ENCODE results near the gene LGALS3BP. TPM values are rescaled to one million over a fixed set of nuclear protein-coding genes. Genes with fewer than 3 reads are reported as not detected.

Gene LGALS3BP
- total RNA-seq, 1 experiment from 2014 or later: 57.9 TPM

DNA sequence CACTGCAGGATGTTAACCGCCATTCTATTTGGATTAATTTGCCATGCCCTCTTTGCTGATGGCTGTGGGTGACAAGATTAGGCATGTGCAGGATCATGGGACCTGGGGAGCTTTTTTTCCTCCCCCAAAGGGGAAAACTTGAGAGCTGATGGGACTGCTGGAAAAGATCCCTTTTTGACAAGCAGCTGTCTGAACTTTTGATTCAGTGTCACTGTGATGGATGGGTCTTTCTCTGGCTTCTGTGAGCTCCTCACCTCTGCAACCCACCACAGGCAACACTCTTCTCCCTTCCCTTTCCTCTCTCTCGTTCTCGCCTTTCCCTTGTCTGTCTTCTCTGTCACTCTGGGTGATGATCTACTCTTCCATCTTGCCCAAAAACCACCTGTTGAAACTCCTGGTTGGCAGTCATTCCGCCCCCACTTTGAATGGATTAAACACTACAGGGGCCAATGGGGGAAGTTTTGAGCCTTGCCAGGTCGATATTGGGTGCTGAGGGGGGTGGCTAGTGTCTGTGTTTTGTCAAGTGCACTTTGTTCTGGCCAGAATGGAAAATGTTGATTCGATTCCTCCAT, 32.9 kb upstream of the LGALS3BP start:
- H3K4me1 Mint-ChIP-seq: peaks cover 16% of the 10 kb centered on the region
- CTCF ChIA-PET: no interaction called here
- no peak overlapping the region for H3K27ac Mint-ChIP-seq
- peaks cover 70% of the 10 kb centered on the region for H3K27me3 Mint-ChIP-seq (ENCODE audit: low read depth)
- no peak overlapping the region for H3K4me3 Mint-ChIP-seq
- POLR2A ChIA-PET: no interaction called here
- H3K36me3 Mint-ChIP-seq: peaks cover 26% of the 10 kb centered on the region
- ATAC-seq: no peak
- TF ChIP-seq, protein P1, sequence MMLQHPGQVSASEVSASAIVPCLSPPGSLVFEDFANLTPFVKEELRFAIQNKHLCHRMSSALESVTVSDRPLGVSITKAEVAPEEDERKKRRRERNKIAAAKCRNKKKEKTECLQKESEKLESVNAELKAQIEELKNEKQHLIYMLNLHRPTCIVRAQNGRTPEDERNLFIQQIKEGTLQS (CRISPR knock-in tag; conservative IDR thresholded peaks at IDR 0.05): no peak
- TF ChIP-seq JUN (CRISPR knock-in tag; IDR thresholded peaks at IDR 0.05): no peak
- TF ChIP-seq, protein P2, sequence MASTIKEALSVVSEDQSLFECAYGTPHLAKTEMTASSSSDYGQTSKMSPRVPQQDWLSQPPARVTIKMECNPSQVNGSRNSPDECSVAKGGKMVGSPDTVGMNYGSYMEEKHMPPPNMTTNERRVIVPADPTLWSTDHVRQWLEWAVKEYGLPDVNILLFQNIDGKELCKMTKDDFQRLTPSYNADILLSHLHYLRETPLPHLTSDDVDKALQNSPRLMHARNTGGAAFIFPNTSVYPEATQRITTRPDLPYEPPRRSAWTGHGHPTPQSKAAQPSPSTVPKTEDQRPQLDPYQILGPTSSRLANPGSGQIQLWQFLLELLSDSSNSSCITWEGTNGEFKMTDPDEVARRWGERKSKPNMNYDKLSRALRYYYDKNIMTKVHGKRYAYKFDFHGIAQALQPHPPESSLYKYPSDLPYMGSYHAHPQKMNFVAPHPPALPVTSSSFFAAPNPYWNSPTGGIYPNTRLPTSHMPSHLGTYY (CRISPR knock-in tag; IDR thresholded peaks at IDR 0.05): no peak
- TF ChIP-seq RORB (CRISPR knock-in tag; IDR thresholded peaks at IDR 0.05): no peak
- TF ChIP-seq TEAD4 (CRISPR knock-in tag; IDR thresholded peaks at IDR 0.05): no peak
- TF ChIP-seq RELA (CRISPR knock-in tag; IDR thresholded peaks at IDR 0.05; ENCODE audit: borderline replicate concordance): no peak
- TF ChIP-seq ZNF317 (CRISPR knock-in tag; IDR thresholded peaks at IDR 0.05; ENCODE audit: borderline replicate concordance, low read depth): no peak
- TF ChIP-seq, protein P3, sequence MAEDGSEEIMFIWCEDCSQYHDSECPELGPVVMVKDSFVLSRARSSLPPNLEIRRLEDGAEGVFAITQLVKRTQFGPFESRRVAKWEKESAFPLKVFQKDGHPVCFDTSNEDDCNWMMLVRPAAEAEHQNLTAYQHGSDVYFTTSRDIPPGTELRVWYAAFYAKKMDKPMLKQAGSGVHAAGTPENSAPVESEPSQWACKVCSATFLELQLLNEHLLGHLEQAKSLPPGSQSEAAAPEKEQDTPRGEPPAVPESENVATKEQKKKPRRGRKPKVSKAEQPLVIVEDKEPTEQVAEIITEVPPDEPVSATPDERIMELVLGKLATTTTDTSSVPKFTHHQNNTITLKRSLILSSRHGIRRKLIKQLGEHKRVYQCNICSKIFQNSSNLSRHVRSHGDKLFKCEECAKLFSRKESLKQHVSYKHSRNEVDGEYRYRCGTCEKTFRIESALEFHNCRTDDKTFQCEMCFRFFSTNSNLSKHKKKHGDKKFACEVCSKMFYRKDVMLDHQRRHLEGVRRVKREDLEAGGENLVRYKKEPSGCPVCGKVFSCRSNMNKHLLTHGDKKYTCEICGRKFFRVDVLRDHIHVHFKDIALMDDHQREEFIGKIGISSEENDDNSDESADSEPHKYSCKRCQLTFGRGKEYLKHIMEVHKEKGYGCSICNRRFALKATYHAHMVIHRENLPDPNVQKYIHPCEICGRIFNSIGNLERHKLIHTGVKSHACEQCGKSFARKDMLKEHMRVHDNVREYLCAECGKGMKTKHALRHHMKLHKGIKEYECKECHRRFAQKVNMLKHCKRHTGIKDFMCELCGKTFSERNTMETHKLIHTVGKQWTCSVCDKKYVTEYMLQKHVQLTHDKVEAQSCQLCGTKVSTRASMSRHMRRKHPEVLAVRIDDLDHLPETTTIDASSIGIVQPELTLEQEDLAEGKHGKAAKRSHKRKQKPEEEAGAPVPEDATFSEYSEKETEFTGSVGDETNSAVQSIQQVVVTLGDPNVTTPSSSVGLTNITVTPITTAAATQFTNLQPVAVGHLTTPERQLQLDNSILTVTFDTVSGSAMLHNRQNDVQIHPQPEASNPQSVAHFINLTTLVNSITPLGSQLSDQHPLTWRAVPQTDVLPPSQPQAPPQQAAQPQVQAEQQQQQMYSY (CRISPR knock-in tag; IDR thresholded peaks at IDR 0.05): no peak
- TF ChIP-seq CBFB (CRISPR knock-in tag; IDR thresholded peaks at IDR 0.05; ENCODE audit: low read depth): no peak
- no peak for TF ChIP-seq NFE2L1 (CRISPR knock-in tag; IDR thresholded peaks at IDR 0.05)
- TF ChIP-seq EMX1 (CRISPR knock-in tag; IDR thresholded peaks at IDR 0.05): no peak
- no peak for TF ChIP-seq ETV6 (CRISPR knock-in tag; IDR thresholded peaks at IDR 0.05)
- no peak for TF ChIP-seq NR1H2 (CRISPR knock-in tag; IDR thresholded peaks at IDR 0.05)
- TF ChIP-seq MYBL2 (CRISPR knock-in tag; IDR thresholded peaks at IDR 0.05): no peak
- no peak for TF ChIP-seq HMGA2 (CRISPR knock-in tag; IDR thresholded peaks at IDR 0.05)
- peaks cover 54% of the 10 kb centered on the region for H3K9me3 Mint-ChIP-seq
- no peak for DNase-seq (ENCODE audit: low spot score)

DNA sequence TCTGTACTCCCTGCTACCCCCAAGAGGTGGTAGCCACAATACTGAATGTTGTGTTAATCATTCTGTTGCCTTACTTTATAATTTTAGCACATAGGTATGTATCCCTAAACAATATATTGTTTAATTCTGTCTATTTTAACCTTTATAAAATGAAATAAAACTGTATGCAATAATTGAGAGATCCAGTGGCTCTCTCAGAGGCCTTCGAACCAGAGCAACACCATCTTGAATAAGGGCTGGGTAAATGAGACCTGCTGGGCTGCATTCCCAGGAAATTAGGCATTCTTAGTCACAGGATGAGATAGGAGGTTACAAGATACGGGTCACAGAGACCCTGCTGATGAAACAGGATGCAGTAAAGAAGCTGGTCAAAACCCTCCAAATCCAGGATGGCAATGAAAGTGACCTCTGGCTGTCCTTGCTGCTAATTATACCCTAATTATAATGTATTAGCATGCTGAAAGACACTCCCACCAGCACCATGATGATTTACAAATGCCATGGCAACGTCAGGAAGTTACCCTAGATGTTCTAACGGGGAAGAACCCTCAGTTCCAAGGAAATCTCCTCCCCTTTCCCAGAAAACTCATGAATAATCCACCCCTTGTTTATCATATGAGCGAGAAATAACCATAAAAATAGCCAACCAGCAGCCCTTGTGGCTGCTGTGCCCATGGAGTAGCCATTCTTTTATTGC, 31.9 kb upstream of the LGALS3BP start:
- ChIA-PET CTCF (no interaction called here), POLR2A (no interaction called here)
- Mint-ChIP-seq H3K4me1 (peaks cover 22% of the 10 kb centered on the region), H3K27me3 (ENCODE audit: low read depth) (peaks cover 74% of the 10 kb centered on the region), H3K9me3 (peaks cover 45% of the 10 kb centered on the region), H3K4me3 (no peak overlapping the region), H3K36me3 (peaks cover 23% of the 10 kb centered on the region), H3K27ac (no peak overlapping the region)
- ATAC-seq (no peak), DNase-seq (ENCODE audit: low spot score) (no peak)
- TF ChIP-seq ZNF416 (CRISPR knock-in tag; IDR thresholded peaks at IDR 0.05) (no peak), ELF4 (CRISPR knock-in tag; IDR thresholded peaks at IDR 0.05; ENCODE audit: low read depth) (no peak), HMGA2 (CRISPR knock-in tag; IDR thresholded peaks at IDR 0.05) (no peak), ZNF396 (CRISPR knock-in tag; IDR thresholded peaks at IDR 0.05; ENCODE audit: borderline replicate concordance) (no peak), NFYB (CRISPR knock-in tag; conservative IDR thresholded peaks at IDR 0.05; ENCODE audit: low read depth) (no peak), CBFB (CRISPR knock-in tag; IDR thresholded peaks at IDR 0.05; ENCODE audit: low read depth) (no peak), FOXK1 (CRISPR knock-in tag; IDR thresholded peaks at IDR 0.05) (no peak), CREM (CRISPR knock-in tag; IDR thresholded peaks at IDR 0.05) (no peak)
- TF ChIP-seq, protein P3 (CRISPR knock-in tag; IDR thresholded peaks at IDR 0.05): no peak
- TF ChIP-seq, protein P4, sequence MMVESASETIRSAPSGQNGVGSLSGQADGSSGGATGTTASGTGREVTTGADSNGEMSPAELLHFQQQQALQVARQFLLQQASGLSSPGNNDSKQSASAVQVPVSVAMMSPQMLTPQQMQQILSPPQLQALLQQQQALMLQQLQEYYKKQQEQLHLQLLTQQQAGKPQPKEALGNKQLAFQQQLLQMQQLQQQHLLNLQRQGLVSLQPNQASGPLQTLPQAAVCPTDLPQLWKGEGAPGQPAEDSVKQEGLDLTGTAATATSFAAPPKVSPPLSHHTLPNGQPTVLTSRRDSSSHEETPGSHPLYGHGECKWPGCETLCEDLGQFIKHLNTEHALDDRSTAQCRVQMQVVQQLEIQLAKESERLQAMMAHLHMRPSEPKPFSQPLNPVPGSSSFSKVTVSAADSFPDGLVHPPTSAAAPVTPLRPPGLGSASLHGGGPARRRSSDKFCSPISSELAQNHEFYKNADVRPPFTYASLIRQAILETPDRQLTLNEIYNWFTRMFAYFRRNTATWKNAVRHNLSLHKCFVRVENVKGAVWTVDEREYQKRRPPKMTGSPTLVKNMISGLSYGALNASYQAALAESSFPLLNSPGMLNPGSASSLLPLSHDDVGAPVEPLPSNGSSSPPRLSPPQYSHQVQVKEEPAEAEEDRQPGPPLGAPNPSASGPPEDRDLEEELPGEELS (CRISPR knock-in tag; IDR thresholded peaks at IDR 0.05): no peak
- TF ChIP-seq, protein P5, sequence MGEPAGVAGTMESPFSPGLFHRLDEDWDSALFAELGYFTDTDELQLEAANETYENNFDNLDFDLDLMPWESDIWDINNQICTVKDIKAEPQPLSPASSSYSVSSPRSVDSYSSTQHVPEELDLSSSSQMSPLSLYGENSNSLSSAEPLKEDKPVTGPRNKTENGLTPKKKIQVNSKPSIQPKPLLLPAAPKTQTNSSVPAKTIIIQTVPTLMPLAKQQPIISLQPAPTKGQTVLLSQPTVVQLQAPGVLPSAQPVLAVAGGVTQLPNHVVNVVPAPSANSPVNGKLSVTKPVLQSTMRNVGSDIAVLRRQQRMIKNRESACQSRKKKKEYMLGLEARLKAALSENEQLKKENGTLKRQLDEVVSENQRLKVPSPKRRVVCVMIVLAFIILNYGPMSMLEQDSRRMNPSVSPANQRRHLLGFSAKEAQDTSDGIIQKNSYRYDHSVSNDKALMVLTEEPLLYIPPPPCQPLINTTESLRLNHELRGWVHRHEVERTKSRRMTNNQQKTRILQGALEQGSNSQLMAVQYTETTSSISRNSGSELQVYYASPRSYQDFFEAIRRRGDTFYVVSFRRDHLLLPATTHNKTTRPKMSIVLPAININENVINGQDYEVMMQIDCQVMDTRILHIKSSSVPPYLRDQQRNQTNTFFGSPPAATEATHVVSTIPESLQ (CRISPR knock-in tag; IDR thresholded peaks at IDR 0.05): no peak

Data from WTC11 (cell line).